Type B pancreatic cell (in vitro differentiated cells): ENCODE data around the gene LARGE1. TPM values are rescaled to one million over a fixed set of nuclear protein-coding genes. Genes with fewer than 3 reads are reported as not detected.

ENCODE experiments used
- DNase-seq: peaks from one replicate; pipeline ENCODE4 v3.0.0; 2021; ENCODE audit warnings: mixed read lengths; ENCODE audit not compliant: unreplicated experiment; ENCODE audit errors: extremely low spot score
- H3K27ac Mint-ChIP-seq: 2 replicates; pipeline ENCODE4 v1.8.0; 2021; ENCODE audit warnings: mild to moderate bottlenecking, mixed read lengths
- H3K27me3 Mint-ChIP-seq: 2 replicates; pipeline ENCODE4 v1.8.0; 2021; ENCODE audit warnings: mixed read lengths
- H3K36me3 Mint-ChIP-seq: 2 replicates; pipeline ENCODE4 v1.8.0; 2021; ENCODE audit warnings: mixed read lengths
- H3K4me1 Mint-ChIP-seq: one replicate; pipeline ENCODE4 v1.8.0; 2021; ENCODE audit warnings: mixed read lengths; ENCODE audit not compliant: unreplicated experiment
- H3K4me3 Mint-ChIP-seq: 2 replicates; pipeline ENCODE4 v1.8.0; 2021; ENCODE audit warnings: mild to moderate bottlenecking, mixed read lengths
- H3K9me3 Mint-ChIP-seq: 2 replicates; pipeline ENCODE4 v1.8.0; 2021; ENCODE audit warnings: mixed read lengths
- CTCF ChIP-seq: fragments of 200-600 bp; sonication (generic); conservative IDR thresholded peaks from 2 replicates; pipeline ENCODE4 v1.5.0; 2021; ENCODE audit warnings: antibody characterized with exemption, mild to moderate bottlenecking
- total RNA-seq: library from RNA; stranded (reverse); gene quantifications from 2 replicates; pipeline ENCODE4 v1.2.1, GENCODE V29; 2021; ENCODE audit warnings: low replicate concordance

Gene LARGE1
- total RNA-seq, 1 donor from 2014 or later: 96.6 TPM

GRCh38 chr22:33687464-33687863 lies 232.8 kb downstream of the LARGE1 start:
- Mint-ChIP-seq H3K27ac (no peak overlapping the region), H3K4me3 (no peak overlapping the region), H3K9me3 (no peaks in the 10 kb centered on the region), H3K36me3 (peaks cover 25% of the 10 kb centered on the region), H3K27me3 (no peaks in the 10 kb centered on the region), H3K4me1 (peaks cover 11% of the 10 kb centered on the region)
- TF ChIP-seq CTCF: no peak
- DNase-seq: no peak

- peaks cover 21% of the 10 kb centered on the region for H3K36me3 Mint-ChIP-seq
- H3K27ac Mint-ChIP-seq: no peak overlapping the region
- no peak for TF ChIP-seq CTCF
- no peaks in the 10 kb centered on the region for H3K9me3 Mint-ChIP-seq
- peaks cover 23% of the 10 kb centered on the region for H3K4me1 Mint-ChIP-seq
- no peaks in the 10 kb centered on the region for H3K27me3 Mint-ChIP-seq
- no peak overlapping the region for H3K4me3 Mint-ChIP-seq
- no peak for DNase-seq
These were observed 236.2 kb downstream of the LARGE1 start for GRCh38 chr22:33684087-33684486.

- no peak overlapping the region for H3K27ac Mint-ChIP-seq
- DNase-seq: no peak
- peaks cover 20% of the 10 kb centered on the region for H3K36me3 Mint-ChIP-seq
- H3K4me1 Mint-ChIP-seq: peaks cover 18% of the 10 kb centered on the region
- no peak overlapping the region for H3K4me3 Mint-ChIP-seq
- H3K9me3 Mint-ChIP-seq: no peaks in the 10 kb centered on the region
- TF ChIP-seq CTCF: no peak
- no peaks in the 10 kb centered on the region for H3K27me3 Mint-ChIP-seq
These were observed 237.3 kb downstream of the LARGE1 start for GRCh38 chr22:33682927-33683326.

- Mint-ChIP-seq H3K4me3 (no peak overlapping the region), H3K4me1 (peaks cover 18% of the 10 kb centered on the region), H3K9me3 (no peaks in the 10 kb centered on the region), H3K27me3 (no peaks in the 10 kb centered on the region), H3K36me3 (peaks cover 11% of the 10 kb centered on the region), H3K27ac (no peak overlapping the region)
- no peak for TF ChIP-seq CTCF
- no peak for DNase-seq
These were observed 239.6 kb downstream of the LARGE1 start for GRCh38 chr22:33680632-33681031.

GRCh38 chr22:33678523-33678922 lies 241.8 kb downstream of the LARGE1 start:
- no peak for DNase-seq
- Mint-ChIP-seq H3K9me3 (no peaks in the 10 kb centered on the region), H3K27me3 (no peaks in the 10 kb centered on the region), H3K4me1 (peaks cover 24% of the 10 kb centered on the region), H3K27ac (no peak overlapping the region), H3K4me3 (no peak overlapping the region), H3K36me3 (peaks cover 9% of the 10 kb centered on the region)
- TF ChIP-seq CTCF: no peak

GRCh38 chr22:33677536-33677935 lies 242.7 kb downstream of the LARGE1 start:
- H3K27ac Mint-ChIP-seq: no peak overlapping the region
- no peak for DNase-seq
- no peaks in the 10 kb centered on the region for H3K27me3 Mint-ChIP-seq
- H3K9me3 Mint-ChIP-seq: no peaks in the 10 kb centered on the region
- H3K4me3 Mint-ChIP-seq: no peak overlapping the region
- peaks cover 23% of the 10 kb centered on the region for H3K4me1 Mint-ChIP-seq
- peaks cover 7% of the 10 kb centered on the region for H3K36me3 Mint-ChIP-seq
- no peak for TF ChIP-seq CTCF
